ENCODE measurements around the gene CST6.

DNA sequence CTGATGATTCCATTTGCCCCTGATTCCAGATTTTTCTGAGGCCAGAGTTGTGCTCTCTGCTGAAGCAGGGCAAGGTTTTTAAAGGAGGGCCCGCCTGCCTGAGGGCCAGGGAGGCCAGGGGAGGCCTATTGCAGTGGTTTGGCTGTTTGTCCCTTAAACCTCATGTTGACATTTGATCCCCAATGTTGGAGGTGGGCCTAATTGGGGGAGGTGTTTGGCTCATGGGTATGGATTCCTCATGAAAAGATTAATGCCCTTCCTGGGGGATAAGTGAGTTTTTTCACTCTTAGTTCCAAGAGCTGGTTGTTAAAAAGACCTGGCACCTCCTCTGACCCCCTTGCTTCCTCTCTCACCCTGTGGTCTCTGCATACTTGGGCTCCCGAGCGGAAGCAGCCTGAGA, 28.0 kb downstream of the CST6 start:
- TF ChIP-seq, protein P1, sequence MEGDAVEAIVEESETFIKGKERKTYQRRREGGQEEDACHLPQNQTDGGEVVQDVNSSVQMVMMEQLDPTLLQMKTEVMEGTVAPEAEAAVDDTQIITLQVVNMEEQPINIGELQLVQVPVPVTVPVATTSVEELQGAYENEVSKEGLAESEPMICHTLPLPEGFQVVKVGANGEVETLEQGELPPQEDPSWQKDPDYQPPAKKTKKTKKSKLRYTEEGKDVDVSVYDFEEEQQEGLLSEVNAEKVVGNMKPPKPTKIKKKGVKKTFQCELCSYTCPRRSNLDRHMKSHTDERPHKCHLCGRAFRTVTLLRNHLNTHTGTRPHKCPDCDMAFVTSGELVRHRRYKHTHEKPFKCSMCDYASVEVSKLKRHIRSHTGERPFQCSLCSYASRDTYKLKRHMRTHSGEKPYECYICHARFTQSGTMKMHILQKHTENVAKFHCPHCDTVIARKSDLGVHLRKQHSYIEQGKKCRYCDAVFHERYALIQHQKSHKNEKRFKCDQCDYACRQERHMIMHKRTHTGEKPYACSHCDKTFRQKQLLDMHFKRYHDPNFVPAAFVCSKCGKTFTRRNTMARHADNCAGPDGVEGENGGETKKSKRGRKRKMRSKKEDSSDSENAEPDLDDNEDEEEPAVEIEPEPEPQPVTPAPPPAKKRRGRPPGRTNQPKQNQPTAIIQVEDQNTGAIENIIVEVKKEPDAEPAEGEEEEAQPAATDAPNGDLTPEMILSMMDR (IDR thresholded peaks at IDR 0.05; ENCODE audit: low read length): no peak
- TF ChIP-seq EZH2 (IDR thresholded peaks at IDR 0.05; ENCODE audit: borderline replicate concordance, low read length): no peak

Data from OCI-LY1 (cell line).